Measurements from ENCODE around the gene PRKN. TPM values are rescaled to one million over a fixed set of nuclear protein-coding genes. Genes with fewer than 3 reads are reported as not detected.

The PRKN gene
- total and polyA plus RNA-seq, 8 donors, result 0.82 to 7.2 (median 2.9) TPM

DNA sequence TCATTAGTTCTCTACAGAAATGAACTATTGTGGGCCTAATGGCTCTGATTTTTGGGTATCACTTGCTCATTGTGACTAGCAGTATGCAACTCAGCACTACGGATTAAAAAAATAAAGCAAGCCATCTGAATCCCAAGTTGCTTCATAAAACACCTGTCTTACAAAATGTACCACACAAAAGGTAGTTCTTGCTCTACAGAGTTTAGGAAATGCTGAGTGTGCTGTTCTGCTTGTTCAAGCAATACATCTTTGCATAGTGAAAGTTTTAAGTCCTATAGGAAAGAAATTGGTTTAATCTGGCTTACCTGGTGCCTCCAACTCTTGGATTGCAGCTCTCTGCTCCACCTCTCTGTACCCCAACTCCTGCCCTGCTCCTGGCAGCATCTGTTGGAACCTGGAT is 1187.0 kb downstream of the PRKN start:
- H3K27me3 ChIP-seq, result no peaks in the 10 kb centered on the region
- 88 to 89% methylated on average over 1 of the region's 1 CpG for WGBS, 2 donors
- H3K4me3 ChIP-seq, result no peak overlapping the region
- TF ChIP-seq, protein P1, sequence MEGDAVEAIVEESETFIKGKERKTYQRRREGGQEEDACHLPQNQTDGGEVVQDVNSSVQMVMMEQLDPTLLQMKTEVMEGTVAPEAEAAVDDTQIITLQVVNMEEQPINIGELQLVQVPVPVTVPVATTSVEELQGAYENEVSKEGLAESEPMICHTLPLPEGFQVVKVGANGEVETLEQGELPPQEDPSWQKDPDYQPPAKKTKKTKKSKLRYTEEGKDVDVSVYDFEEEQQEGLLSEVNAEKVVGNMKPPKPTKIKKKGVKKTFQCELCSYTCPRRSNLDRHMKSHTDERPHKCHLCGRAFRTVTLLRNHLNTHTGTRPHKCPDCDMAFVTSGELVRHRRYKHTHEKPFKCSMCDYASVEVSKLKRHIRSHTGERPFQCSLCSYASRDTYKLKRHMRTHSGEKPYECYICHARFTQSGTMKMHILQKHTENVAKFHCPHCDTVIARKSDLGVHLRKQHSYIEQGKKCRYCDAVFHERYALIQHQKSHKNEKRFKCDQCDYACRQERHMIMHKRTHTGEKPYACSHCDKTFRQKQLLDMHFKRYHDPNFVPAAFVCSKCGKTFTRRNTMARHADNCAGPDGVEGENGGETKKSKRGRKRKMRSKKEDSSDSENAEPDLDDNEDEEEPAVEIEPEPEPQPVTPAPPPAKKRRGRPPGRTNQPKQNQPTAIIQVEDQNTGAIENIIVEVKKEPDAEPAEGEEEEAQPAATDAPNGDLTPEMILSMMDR (IDR thresholded peaks at IDR 0.05), result no peak
- ATAC-seq (no peak), DNase-seq (no peak), FAIRE-seq (no peak)
- H3K27ac ChIP-seq, result no peak overlapping the region
- no peaks in the 10 kb centered on the region for H3K4me1 ChIP-seq
- H3K36me3 ChIP-seq, result no peaks in the 10 kb centered on the region
- no peaks in the 10 kb centered on the region for H3K9me3 ChIP-seq
- intact Hi-C loops (cut with DNase I), result no loop called here

DNA sequence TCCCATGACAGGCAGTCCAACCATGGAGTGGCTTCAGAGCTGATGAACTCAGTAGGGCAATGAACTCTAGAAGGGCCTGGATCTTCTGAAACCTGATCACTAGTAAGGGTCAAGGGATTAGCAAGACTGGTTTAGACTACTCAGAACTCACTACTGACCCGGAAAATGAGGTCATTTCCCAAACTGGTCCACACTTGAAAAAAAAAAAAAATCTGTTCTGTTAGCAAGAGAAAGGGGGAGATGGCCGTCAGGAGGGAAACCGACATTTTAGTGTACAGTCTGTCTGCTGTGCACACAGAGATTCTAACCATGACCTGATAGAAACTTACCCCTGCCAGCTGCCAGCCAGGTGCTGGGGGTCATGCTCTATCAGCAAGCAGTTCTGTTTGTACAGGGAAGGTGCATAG is 1191.3 kb downstream of the PRKN start:
- Histone ChIP-seq H3K27me3 (no peaks in the 10 kb centered on the region), H3K36me3 (no peaks in the 10 kb centered on the region), H3K4me3 (no peak overlapping the region), H3K9me3 (no peaks in the 10 kb centered on the region), H3K4me1 (no peaks in the 10 kb centered on the region), H3K27ac (no peak overlapping the region)
- DNase-seq, result no peak
- ATAC-seq, result no peak
- WGBS, 2 donors, result 49 to 51% methylated on average over 3 of the region's 3 CpGs
- FAIRE-seq, result no peak
- TF ChIP-seq, protein P1 (IDR thresholded peaks at IDR 0.05), result no peak
- intact Hi-C loops (cut with DNase I), result no loop called here

DNA sequence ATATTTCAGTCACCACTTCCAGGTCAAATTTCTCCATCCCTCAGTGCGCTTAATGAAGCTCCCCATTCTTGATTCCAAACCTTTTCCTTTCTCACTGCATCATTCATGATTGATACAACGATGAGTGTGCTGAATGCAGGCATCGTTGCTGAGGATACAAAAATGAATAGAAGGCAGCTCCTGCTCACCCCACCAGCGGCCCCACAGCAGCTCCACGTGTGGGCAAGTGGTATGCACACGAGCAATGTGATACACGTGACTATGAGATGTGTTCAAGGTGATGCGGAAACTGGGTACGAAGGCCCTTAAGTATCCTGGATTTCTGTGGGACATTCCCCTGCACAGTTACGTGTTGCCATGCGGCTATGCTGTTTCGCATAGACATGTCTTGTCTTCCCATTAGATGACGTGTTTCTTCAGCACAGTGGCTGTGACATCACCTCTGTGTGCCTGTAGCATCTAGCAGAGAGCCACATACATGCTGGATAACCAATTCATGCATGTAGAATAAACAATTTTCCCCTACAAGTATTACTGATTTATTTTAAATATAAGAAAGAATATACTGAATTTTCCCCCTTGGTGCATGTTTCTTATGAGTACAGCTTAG is 1193.2 kb downstream of the PRKN start:
- ATAC-seq (no peak), FAIRE-seq (no peak), DNase-seq (no peak)
- WGBS, 2 donors, result 85 to 90% methylated on average over 13 of the region's 13 CpGs
- Histone ChIP-seq H3K36me3 (no peaks in the 10 kb centered on the region), H3K4me1 (no peaks in the 10 kb centered on the region), H3K4me3 (no peak overlapping the region), H3K27ac (no peak overlapping the region), H3K9me3 (no peaks in the 10 kb centered on the region), H3K27me3 (no peaks in the 10 kb centered on the region)
- TF ChIP-seq, protein P1 (IDR thresholded peaks at IDR 0.05), result no peak
- intact Hi-C loops (cut with DNase I), result no loop called here

DNA sequence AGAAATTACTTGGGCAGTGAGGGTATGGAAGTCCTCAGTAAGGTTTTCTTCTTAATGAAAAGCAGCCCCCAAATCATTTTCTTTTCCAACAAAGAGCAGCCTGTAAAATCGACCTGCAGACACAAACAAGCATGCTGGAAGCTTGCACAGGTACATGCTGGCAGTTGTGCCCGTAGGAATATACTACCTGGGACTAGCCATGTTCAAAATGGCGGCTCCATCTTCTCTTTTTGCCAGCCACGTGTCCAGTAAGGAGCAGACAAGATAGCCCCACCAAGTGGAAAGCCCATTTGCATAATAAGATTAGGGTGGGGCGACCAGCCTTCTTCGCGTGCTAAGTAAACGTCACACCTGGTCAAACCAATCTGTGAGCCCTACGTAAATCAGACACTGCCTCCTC is 1194.3 kb downstream of the PRKN start:
- TF ChIP-seq, protein P1 (IDR thresholded peaks at IDR 0.05), result no peak
- H3K4me1 ChIP-seq, result no peaks in the 10 kb centered on the region
- intact Hi-C loops (cut with DNase I), result no loop called here
- H3K36me3 ChIP-seq, result no peaks in the 10 kb centered on the region
- H3K4me3 ChIP-seq, result no peak overlapping the region
- H3K27ac ChIP-seq, result no peak overlapping the region
- H3K27me3 ChIP-seq, result no peaks in the 10 kb centered on the region
- no peak for DNase-seq
- ATAC-seq, result no peak
- H3K9me3 ChIP-seq, result no peaks in the 10 kb centered on the region
- 77 to 86% methylated on average over 9 of the region's 9 CpGs for WGBS, 2 donors
- no peak for FAIRE-seq

DNA sequence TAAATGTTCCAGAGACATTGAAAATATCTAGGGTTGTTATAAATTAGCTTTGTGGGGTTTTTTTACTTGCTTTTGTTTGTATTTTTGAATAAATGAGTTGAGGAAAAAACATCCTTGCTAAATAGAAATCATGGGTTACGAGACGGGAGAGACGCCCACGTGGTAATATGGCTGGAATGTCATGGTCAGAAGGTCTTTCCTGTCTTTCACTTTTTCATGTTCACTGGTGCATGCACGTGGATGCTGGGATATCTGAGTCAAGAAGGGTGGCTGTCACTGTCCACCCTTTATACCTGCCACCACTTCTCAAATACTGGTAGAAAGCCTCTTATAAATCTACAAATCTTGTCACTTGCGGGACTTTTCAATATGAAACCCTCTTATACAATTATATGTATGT is 1195.0 kb downstream of the PRKN start:
- WGBS, 2 donors, result 93 to 94% methylated on average over 6 of the region's 6 CpGs
- no peaks in the 10 kb centered on the region for H3K36me3 ChIP-seq
- TF ChIP-seq, protein P1 (IDR thresholded peaks at IDR 0.05), result no peak
- H3K4me3 ChIP-seq, result no peak overlapping the region
- FAIRE-seq, result no peak
- H3K4me1 ChIP-seq, result no peaks in the 10 kb centered on the region
- ATAC-seq, result no peak
- no peak overlapping the region for H3K27ac ChIP-seq
- intact Hi-C loops (cut with DNase I), result no loop called here
- no peaks in the 10 kb centered on the region for H3K27me3 ChIP-seq
- DNase-seq, result no peak
- no peaks in the 10 kb centered on the region for H3K9me3 ChIP-seq

Data from pancreas (tissue), 10 donors.